ENCODE measurements around the gene PICALM. TPM values are rescaled to one million over a fixed set of nuclear protein-coding genes. Genes with fewer than 3 reads are reported as not detected.

The PICALM gene
- total and polyA plus RNA-seq, 2 of the 13 experiments (the other 11 are each of a cell fraction or from before 2014, with no cell fraction given): 97.6 to 154 TPM

DNA sequence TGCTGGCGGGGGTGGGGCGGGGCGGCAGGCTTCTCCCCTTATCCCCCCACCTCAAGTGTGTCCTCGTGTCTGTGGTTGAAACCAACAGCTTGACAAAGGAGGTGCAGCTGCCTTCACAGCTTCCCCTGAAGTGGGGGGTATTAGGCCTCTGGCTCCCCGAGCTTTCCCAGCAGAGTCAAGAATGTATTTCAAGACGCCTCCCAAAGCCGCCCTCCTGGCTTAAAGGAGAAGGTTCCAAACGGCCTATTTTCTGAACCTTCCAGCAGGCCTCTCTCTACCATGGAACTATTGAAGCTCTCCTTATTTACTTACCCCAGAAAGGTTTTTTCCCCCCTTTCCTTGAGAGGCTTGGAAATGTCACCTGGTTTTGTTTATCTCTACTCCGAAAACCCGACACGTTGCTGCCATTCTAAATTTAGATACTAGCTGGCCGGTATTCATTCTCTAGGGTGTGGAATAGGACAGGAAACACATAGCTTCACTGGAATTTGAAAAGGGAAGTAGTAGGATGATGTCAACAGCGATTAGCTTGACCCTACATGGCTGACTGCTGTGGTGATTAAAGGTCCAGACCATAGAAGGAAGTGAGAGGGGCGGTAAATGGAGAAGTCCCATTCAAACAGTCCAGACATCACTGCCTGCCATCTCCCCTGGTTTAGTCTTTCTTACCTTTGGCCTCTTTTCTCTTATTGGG is 671 bp upstream of the PICALM start (continued):
- TF ChIP-seq AKNA (CRISPR knock-in tag; IDR thresholded peaks at IDR 0.05; ENCODE audit: borderline replicate concordance) (no peak), ZNF180 (CRISPR knock-in tag; IDR thresholded peaks at IDR 0.05; ENCODE audit: borderline replicate concordance, low read depth) (no peak), PRDM15 (CRISPR knock-in tag; IDR thresholded peaks at IDR 0.05) (no peak), ZNF615 (CRISPR knock-in tag; IDR thresholded peaks at IDR 0.05; ENCODE audit: borderline replicate concordance) (no peak), NCOA5 (CRISPR knock-in tag; IDR thresholded peaks at IDR 0.05) (no peak), ZNF878 (CRISPR knock-in tag; IDR thresholded peaks at IDR 0.05) (peak; percentile 59; the same call in 1 of the 2 replicates)
- TF ChIP-seq, protein P1, sequence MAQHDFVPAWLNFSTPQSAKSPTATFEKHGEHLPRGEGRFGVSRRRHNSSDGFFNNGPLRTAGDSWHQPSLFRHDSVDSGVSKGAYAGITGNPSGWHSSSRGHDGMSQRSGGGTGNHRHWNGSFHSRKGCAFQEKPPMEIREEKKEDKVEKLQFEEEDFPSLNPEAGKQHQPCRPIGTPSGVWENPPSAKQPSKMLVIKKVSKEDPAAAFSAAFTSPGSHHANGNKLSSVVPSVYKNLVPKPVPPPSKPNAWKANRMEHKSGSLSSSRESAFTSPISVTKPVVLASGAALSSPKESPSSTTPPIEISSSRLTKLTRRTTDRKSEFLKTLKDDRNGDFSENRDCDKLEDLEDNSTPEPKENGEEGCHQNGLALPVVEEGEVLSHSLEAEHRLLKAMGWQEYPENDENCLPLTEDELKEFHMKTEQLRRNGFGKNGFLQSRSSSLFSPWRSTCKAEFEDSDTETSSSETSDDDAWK (CRISPR knock-in tag; IDR thresholded peaks at IDR 0.05): no peak
- TF ChIP-seq, protein P2, sequence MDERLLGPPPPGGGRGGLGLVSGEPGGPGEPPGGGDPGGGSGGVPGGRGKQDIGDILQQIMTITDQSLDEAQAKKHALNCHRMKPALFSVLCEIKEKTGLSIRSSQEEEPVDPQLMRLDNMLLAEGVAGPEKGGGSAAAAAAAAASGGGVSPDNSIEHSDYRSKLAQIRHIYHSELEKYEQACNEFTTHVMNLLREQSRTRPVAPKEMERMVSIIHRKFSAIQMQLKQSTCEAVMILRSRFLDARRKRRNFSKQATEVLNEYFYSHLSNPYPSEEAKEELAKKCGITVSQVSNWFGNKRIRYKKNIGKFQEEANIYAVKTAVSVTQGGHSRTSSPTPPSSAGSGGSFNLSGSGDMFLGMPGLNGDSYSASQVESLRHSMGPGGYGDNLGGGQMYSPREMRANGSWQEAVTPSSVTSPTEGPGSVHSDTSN (CRISPR knock-in tag; IDR thresholded peaks at IDR 0.05): no peak
